ENCODE measurements around the gene EPHA3.
"Not testable (repeated sequence)": the region's sequence is repeated elsewhere in the genome, so short reads cannot be mapped to it uniquely, and the experiment has no call there.

EPHA3 gene

DNA sequence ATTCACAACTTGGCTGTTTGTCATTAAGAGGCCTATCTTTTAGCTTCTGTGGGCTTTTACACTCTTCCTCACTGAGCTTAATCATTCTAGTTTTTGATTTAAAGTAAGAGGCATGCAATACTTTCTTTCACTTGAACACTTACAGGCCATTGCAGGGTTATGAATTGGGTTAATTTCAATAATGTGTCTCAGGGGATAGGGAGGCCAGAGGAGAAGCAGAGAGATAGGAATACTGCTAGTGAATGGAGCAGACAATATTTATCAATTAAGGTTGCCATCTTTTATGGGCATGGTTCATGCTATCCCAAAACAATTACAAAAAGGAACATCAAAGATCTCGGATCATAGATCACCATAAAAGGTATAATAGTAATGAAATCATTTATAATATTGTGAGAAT, 189.8 kb downstream of the EPHA3 start:
- DNase-seq = no peak

DNA sequence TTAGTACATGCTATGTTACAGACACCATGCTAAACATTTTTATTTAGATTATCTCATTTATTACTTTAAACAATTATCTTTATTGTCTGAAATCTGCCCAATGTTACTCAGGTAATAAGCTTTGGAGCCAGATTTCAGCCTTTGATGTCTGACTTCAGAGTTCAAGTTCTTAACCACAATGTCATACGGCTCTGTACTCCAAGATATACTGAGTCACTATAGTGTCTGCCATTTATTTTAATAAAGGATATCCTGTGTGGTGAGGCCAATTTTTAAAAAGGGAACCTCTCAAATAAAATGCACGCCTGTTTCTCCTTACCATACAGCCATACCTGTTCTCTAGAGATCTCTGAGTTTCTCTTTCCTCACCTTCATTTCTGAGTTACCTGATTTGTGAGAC, 193.1 kb downstream of the EPHA3 start:
- no peak for DNase-seq

DNA sequence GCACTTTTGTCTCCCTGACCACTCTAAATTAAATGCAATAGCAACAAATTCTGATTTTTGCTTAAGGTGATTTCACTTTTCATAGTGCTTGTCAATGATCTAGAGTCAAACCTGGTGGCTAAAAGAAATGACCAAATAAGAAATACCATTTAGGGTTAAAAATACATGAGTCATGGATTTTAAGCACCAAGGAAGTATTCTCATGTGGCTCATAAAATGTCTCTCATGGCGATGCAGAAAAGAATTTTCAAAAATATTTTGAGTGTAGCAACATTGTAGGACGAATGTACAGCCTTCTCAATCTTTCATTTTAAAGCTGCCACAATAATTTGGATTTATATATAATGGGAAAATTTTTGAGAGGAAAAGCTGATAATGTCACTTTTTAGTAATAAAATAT, 193.6 kb downstream of the EPHA3 start:
- DNase-seq = no peak

DNA sequence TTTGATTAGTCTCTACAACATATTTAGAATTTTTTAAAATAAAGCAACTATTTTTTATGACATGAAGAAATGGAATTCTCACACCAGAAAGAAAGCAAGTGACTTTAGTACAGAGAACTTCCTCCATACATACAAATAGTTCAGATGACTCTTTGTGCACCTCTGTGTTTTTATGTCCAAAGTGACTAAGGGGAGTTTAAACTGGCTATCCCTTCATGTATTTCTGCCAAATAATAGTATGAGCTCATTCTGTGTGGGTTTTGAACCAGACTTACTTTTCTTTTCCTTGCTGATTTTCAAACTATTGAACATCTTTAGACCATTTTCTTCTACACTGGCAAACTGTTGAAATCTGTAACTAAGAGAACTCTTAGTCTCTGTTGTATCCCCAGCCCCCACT, 196.3 kb downstream of the EPHA3 start:
- no peak for DNase-seq

DNA sequence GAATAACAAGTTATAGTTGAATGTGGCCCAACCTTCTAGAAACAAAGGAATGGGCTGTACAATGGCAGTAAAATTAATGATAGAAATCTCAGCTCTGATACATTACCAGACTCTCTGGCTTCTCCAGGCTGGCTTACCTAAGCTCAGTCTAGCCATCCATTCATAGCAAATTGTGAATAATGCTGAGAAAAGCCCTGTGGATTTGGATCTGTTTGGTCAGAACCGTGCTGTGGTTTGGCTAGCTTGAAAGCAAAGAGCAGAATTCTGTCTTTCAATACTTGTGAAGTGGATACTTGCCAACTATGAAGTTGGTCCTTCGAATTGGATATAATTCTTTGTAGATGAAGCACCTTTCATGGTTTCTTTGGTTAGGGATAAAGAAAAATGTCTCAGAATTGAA, 199.1 kb downstream of the EPHA3 start:
- DNase-seq = no peak

- DNase-seq = no peak
Observed at GRCh38 chr3:89311581-89311980, 204.2 kb downstream of the EPHA3 start.

DNA sequence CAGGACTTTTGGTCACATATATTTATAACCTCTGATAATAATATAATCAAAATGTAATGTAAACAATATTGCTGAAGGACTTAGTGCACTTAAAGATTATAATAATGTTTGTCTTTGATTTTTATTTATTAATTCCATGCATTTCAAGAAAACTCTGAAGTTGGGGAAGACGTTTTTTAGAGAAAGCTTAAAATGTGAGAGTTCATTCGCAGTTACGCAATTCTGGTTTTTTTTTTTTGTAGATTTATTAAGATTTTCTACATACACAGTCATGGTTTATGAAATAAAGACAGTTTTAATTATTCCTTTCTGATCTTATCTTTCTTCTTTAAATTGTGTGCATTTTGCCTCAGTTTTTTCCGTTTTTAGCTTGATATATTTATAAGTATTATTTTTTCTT, 204.7 kb downstream of the EPHA3 start:
- DNase-seq = no peak

- no peak for DNase-seq
Observed at GRCh38 chr3:89314454-89315098, 207.2 kb downstream of the EPHA3 start.

- no peak for DNase-seq
Observed at GRCh38 chr3:89315750-89316470, 208.5 kb downstream of the EPHA3 start.

DNA sequence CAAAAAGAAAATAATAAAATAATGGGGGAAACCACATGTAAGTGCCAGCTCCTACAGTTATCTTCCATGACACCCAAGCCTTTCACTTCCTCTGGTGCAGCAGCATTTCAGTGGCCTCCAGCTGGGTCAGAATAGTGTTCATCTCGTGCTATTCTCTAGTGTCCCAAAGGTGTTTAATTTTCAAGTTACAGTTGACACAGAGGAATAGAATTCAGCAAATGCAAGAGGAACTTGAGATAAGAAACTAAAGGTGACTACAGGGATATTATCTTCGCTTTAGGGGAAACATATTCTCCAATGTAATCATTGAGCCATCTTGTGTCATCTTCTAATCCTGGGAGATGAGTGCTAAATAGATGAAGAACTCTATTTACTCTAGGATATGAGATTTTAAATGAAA, 212.8 kb downstream of the EPHA3 start:
- DNase-seq = no peak

- DNase-seq = no peak
Observed at GRCh38 chr3:89326997-89327396, 219.6 kb downstream of the EPHA3 start.

DNA sequence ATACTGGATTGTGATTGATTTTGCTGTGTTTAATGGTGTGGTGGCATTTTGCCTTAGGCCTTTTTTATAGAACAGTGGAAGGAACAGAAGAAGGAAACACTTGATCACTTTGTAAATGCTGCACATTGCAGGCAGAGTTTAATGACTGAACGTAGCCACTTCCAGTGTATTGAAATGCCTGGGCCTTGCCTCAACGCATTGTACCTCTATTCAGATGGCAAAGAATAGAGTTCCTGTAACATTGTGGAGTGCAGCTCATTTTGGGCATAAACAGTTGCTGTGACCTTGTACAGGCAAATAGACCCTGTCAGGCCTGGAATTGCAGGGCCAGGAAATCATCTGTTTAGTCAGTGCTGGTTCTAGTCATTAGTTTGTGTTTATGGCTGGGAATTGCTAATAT, 225.0 kb downstream of the EPHA3 start:
- DNase-seq = no peak

- DNase-seq = no peak
Observed at GRCh38 chr3:89332793-89333192, 225.4 kb downstream of the EPHA3 start.

DNA sequence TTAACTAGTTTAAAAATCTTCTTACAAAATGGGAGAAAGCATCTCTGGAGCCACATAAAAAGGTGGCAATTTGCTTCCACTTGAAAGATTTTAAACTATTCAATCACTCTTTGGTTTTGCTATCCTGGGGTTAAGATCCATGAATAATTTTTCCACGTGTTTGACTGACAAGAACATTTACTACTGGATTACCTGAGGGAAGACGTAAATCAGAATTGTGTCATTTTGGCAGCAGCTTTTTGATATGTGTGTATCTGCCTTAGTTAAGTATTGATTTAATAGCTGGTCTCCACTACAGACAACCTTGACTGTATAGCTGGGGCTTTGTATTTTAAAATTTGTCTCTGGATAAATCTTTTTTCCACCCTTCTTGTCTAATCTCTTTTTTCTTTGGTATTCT, 228.3 kb downstream of the EPHA3 start:
- DNase-seq = no peak

DNA sequence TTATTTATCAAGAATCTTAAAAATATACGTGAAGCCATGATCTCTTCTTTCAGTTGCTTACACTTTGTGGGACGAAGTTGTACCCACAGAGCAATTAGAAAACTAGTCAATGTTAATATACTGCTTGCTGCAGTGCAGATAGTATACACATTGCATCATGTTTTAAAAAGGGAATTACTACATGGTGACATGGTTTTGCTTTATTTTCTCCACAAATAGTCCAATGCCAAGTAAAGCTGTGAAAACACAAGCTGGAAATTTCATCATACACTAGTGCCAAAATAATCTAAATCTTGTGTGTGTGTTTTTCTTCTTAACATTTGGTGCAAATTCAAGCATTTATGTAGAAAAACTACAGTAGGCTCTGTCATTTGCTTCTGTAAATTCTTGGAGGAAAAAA, 233.0 kb downstream of the EPHA3 start:
- DNase-seq = no peak

- no peak for DNase-seq
Observed at GRCh38 chr3:89344076-89344475, 236.7 kb downstream of the EPHA3 start.

DNA sequence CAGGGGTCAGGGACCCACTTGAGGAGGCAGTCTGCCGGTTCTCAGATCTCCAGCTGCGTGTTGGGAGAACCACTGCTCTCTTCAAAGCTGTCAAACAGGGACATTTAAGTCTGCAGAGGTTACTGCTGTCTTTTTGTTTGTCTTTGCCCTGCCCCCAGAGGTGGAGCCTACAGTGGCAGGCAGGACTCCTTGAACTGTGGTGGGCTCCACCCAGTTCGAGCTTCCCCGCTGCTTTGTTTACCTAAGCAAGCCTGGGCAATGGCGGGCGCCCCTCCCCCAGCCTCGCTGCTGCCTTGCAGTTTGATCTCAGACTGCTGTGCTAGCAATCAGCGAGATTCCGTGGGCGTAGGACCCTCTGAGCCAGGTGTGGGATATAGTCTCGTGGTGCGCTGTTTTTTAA, 243.5 kb downstream of the EPHA3 start:
- DNase-seq = not testable (repeated sequence)

GRCh38 chr3:89353465-89353864, 246.0 kb downstream of the EPHA3 start:
- DNase-seq = no peak

GRCh38 chr3:89358281-89358680, 250.9 kb downstream of the EPHA3 start:
- DNase-seq = no peak

DNA sequence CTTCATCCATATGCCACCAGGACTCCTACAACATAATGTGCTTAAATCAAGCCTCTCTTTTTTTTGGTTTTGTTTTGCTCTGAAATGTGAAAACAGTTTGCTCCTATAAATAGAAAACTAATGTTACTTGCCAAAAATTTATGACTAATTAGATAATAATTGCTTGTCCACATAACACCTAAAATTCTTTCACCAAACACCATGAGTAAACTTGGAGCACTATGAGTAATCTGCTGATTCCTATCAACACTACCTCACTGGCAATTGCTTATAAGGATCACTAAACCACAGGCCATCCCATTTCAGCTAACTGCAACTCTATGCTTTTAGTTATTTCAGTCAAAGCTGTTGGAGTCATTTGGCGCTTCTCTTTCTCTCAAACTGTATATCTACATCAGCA, 252.7 kb downstream of the EPHA3 start:
- no peak for DNase-seq

DNA sequence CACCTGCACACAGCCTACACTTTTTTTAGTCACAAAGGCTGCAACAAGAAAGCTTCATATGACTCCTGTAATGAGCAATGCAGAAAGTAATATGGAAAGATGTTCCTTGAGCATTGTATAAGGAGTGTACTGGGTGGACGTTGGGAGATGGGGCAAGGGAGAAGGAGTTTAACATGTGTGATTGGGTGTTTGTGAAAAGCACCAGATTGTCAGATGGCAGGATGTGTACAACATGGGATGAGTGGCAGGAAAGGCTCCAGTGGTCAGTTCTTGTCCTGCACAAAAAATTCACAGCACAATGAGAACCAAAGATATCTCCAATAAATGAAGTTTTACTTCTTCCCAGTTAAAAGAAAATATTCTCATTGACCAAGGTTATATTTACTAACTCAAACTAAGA, 255.1 kb downstream of the EPHA3 start:
- DNase-seq = no peak

GRCh38 chr3:89363171-89363570, 255.8 kb downstream of the EPHA3 start:
- DNase-seq = no peak

- DNase-seq = no peak
Observed at GRCh38 chr3:89364314-89364713, 256.9 kb downstream of the EPHA3 start.

- no peak for DNase-seq
Observed at GRCh38 chr3:89367166-89367565, 259.7 kb downstream of the EPHA3 start.

- no peak for DNase-seq
Observed at GRCh38 chr3:89368846-89369245, 261.4 kb downstream of the EPHA3 start.

Measured in CD4-positive, alpha-beta T cell treated with Interferon gamma for 1 hour (primary cell).